A673 (cell line): ENCODE measurements around the gene RAD23A.

Source experiments
- CTCF ChIP-seq: fragments of 300-800, 200-600 bp; sonication (generic); conservative IDR thresholded peaks from 2 replicates; pipeline ENCODE4 v1.5.1; 2017; ENCODE audit warnings: low read depth, mild to moderate bottlenecking, antibody characterized with exemption, low read length, moderate library complexity, mixed read lengths
- EZH2 ChIP-seq: fragments of 200-600 bp; sonication (generic); IDR thresholded peaks from 2 replicates; pipeline ENCODE4 v1.6.1; 2017; ENCODE audit warnings: borderline replicate concordance, low read depth, mild to moderate bottlenecking, mixed read lengths, antibody characterized with exemption, low read length; ENCODE audit not compliant: poor library complexity, severe bottlenecking

- TF ChIP-seq CTCF (no peak), EZH2 (no peak)
Measured at GRCh38 chr19:12953138-12953798, 7.6 kb downstream of the RAD23A start.
